Neural progenitor cell (in vitro differentiated cells): ENCODE data around the gene UBE3D. TPM values are rescaled to one million over a fixed set of nuclear protein-coding genes. Genes with fewer than 3 reads are reported as not detected.

Experiments used
- DNase-seq: peaks from one replicate; pipeline ENCODE4 v3.0.0-alpha.2; 2016; ENCODE audit warnings: low spot score
- H2AFZ ChIP-seq: fragments of 200-600 bp; sonication (generic); replicated peaks from 2 replicates; pipeline ENCODE4 v1.6.1; 2016; ENCODE audit warnings: antibody characterized with exemption
- H3F3A ChIP-seq: fragments of 200-600 bp; sonication (generic); 2 replicates; pipeline ENCODE4 v1.6.1; 2016; ENCODE audit warnings: antibody characterized with exemption, low read depth
- H3K27ac ChIP-seq: fragments of 200-600 bp; sonication (generic); 2 replicates; pipeline ENCODE4 v1.5.1; 2016; ENCODE audit warnings: mild to moderate bottlenecking
- H3K27me3 ChIP-seq: fragments of 200-600 bp; sonication (generic); 2 replicates; pipeline ENCODE4 v1.6.1; 2016; ENCODE audit warnings: mild to moderate bottlenecking, moderate library complexity
- H3K36me3 ChIP-seq: fragments of 200-600 bp; sonication (generic); 2 replicates; pipeline ENCODE4 v1.5.1; 2016
- H3K4me1 ChIP-seq: fragments of 200-600 bp; sonication (generic); 2 replicates; pipeline ENCODE4 v1.6.1; 2016; ENCODE audit warnings: mixed run types
- H3K4me2 ChIP-seq: fragments of 200-600 bp; sonication (generic); 2 replicates; pipeline ENCODE4 v1.6.1; 2016
- H3K4me3 ChIP-seq: fragments of 200-600 bp; sonication (generic); 2 replicates; pipeline ENCODE4 v1.5.1; 2016
- H3K79me2 ChIP-seq: fragments of 200-600 bp; sonication (generic); 2 replicates; pipeline ENCODE4 v1.6.1; 2016; ENCODE audit warnings: low read depth
- H3K9ac ChIP-seq: fragments of 200-600 bp; sonication (generic); 2 replicates; pipeline ENCODE4 v1.6.1; 2016
- H3K9me3 ChIP-seq: fragments of 200-600 bp; sonication (generic); 2 replicates; pipeline ENCODE4 v1.5.1; 2016; ENCODE audit warnings: low read depth
- H4K20me1 ChIP-seq: fragments of 200-600 bp; sonication (generic); 2 replicates; pipeline ENCODE4 v1.6.1; 2016; ENCODE audit warnings: low read depth
- H3K27ac Mint-ChIP-seq: 3 replicates; pipeline ENCODE4 v1.8.0; 2021; ENCODE audit warnings: mixed read lengths
- H3K27me3 Mint-ChIP-seq: 2 replicates; pipeline ENCODE4 v1.8.0; 2022; ENCODE audit warnings: low read depth, mild to moderate bottlenecking, inconsistent platforms, moderate library complexity, mixed read lengths; ENCODE audit not compliant: insufficient read depth
- H3K36me3 Mint-ChIP-seq: 3 replicates; pipeline ENCODE4 v1.8.0; 2021; ENCODE audit warnings: mixed read lengths
- H3K4me1 Mint-ChIP-seq: 3 replicates; pipeline ENCODE4 v1.8.0; 2021; ENCODE audit warnings: mixed read lengths
- H3K4me3 Mint-ChIP-seq: 3 replicates; pipeline ENCODE4 v1.8.0; 2021; ENCODE audit warnings: mild to moderate bottlenecking, moderate library complexity, mixed read lengths
- H3K9me3 Mint-ChIP-seq: 3 replicates; pipeline ENCODE4 v1.8.0; 2020; ENCODE audit warnings: mixed read lengths
- EZH2 ChIP-seq: fragments of 200-600 bp; sonication (generic); IDR thresholded peaks from 2 replicates; pipeline ENCODE4 v1.6.1; 2017; ENCODE audit warnings: antibody characterized with exemption, mild to moderate bottlenecking, moderate library complexity
- EZH2phosphoT487 ChIP-seq: fragments of 200-600 bp; sonication (generic); IDR thresholded peaks from 2 replicates; pipeline ENCODE4 v1.6.1; 2017; ENCODE audit warnings: antibody characterized with exemption
- total RNA-seq: library from RNA; depleted of rRNA; stranded (reverse); fragments of >200 nt; gene quantifications from 2 replicates; pipeline ENCODE4 v1.2.3, GENCODE V29; 2015; ENCODE audit warnings: low replicate concordance
- TF ChIP-seq, protein P1 (sequence below): fragments of 200-600 bp; sonication (generic); IDR thresholded peaks from 2 replicates; pipeline ENCODE4 v1.5.1; 2017; ENCODE audit warnings: antibody characterized with exemption, mild to moderate bottlenecking

The UBE3D gene
- total RNA-seq, 1 donor from 2014 or later = 86.3 TPM

DNA sequence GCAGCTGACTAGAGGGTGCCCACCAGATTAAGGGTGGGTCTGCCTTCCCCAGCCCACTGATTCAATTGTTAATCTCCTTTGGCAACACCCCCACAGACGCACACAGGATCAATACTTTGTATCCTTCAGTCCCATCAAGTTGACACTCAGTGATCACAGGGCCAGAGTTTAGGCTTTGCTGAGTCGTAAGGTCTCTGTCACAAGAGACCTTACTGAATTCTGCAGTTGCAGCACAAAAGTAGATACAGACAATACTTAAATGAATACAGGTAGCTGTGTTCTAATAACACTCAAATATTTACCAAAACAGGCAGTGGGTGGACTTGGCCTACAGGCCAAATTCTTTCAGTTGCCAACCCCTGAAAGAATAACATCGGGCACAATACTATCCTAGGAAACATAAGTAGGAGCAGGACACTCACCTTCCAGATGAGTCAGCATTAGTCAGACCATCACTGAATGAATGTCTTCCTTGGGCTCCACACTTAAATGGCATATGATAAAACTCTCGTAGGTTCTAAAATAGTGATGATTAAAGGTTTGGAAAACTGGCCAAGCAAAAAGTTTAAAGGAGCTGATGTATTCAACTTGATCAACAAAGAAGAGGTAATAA is 190.0 kb downstream of the UBE3D start:
- no peaks in the 10 kb centered on the region for H4K20me1 ChIP-seq
- TF ChIP-seq, protein P1, sequence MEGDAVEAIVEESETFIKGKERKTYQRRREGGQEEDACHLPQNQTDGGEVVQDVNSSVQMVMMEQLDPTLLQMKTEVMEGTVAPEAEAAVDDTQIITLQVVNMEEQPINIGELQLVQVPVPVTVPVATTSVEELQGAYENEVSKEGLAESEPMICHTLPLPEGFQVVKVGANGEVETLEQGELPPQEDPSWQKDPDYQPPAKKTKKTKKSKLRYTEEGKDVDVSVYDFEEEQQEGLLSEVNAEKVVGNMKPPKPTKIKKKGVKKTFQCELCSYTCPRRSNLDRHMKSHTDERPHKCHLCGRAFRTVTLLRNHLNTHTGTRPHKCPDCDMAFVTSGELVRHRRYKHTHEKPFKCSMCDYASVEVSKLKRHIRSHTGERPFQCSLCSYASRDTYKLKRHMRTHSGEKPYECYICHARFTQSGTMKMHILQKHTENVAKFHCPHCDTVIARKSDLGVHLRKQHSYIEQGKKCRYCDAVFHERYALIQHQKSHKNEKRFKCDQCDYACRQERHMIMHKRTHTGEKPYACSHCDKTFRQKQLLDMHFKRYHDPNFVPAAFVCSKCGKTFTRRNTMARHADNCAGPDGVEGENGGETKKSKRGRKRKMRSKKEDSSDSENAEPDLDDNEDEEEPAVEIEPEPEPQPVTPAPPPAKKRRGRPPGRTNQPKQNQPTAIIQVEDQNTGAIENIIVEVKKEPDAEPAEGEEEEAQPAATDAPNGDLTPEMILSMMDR = no peak
- no peak for TF ChIP-seq EZH2phosphoT487
- no peak for TF ChIP-seq EZH2
- Mint-ChIP-seq H3K4me3 (no peak overlapping the region), H3K36me3 (peaks cover 4% of the 10 kb centered on the region), H3K27ac (peak overlapping the region; percentile 61), H3K27me3 (peaks cover 3% of the 10 kb centered on the region), H3K9me3 (peaks cover 13% of the 10 kb centered on the region), H3K4me1 (peaks cover 17% of the 10 kb centered on the region)
- H3K27ac ChIP-seq = no peak overlapping the region
- no peaks in the 10 kb centered on the region for H3F3A ChIP-seq
- H3K9ac ChIP-seq = no peak overlapping the region
- no peak overlapping the region for H3K4me2 ChIP-seq
- H2AFZ ChIP-seq = no peak overlapping the region
- no peaks in the 10 kb centered on the region for H3K9me3 ChIP-seq
- no peaks in the 10 kb centered on the region for H3K36me3 ChIP-seq
- H3K27me3 ChIP-seq = no peaks in the 10 kb centered on the region
- no peaks in the 10 kb centered on the region for H3K79me2 ChIP-seq
- H3K4me1 ChIP-seq = peaks cover 3% of the 10 kb centered on the region
- no peak for DNase-seq
- no peak overlapping the region for H3K4me3 ChIP-seq

DNA sequence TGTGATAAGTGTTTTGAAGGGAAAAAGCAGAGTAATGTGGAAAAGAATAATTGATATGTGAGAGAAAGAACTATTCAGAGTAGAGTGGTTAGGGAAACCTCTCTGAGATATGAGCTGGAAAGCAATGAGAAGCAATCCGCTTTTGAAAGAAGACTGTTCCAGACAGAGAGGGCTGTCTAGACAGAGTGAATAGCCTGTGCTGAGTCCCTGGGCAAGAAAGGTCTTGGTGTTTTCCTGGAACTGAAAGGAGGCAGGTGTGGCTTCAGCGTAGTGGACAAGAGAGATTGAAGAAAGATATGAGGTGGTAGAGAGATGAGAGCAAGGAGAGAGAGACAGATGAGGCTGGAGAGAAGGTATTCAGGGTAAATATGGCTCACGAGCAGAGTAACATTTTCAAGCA is 190.8 kb downstream of the UBE3D start:
- Histone ChIP-seq H3K4me2 (no peak overlapping the region), H2AFZ (no peak overlapping the region), H3K36me3 (no peaks in the 10 kb centered on the region), H4K20me1 (no peaks in the 10 kb centered on the region), H3K4me1 (peaks cover 3% of the 10 kb centered on the region), H3K9me3 (no peaks in the 10 kb centered on the region), H3F3A (no peaks in the 10 kb centered on the region), H3K9ac (no peak overlapping the region), H3K27me3 (no peaks in the 10 kb centered on the region), H3K79me2 (no peaks in the 10 kb centered on the region), H3K27ac (no peak overlapping the region), H3K4me3 (no peak overlapping the region)
- H3K27ac Mint-ChIP-seq = peak overlapping the region; percentile 0
- H3K36me3 Mint-ChIP-seq = peaks cover 2% of the 10 kb centered on the region
- H3K4me1 Mint-ChIP-seq = peaks cover 12% of the 10 kb centered on the region
- no peaks in the 10 kb centered on the region for H3K27me3 Mint-ChIP-seq
- TF ChIP-seq EZH2phosphoT487 (no peak), EZH2 (no peak)
- TF ChIP-seq, protein P1 = no peak
- peaks cover 13% of the 10 kb centered on the region for H3K9me3 Mint-ChIP-seq
- no peak overlapping the region for H3K4me3 Mint-ChIP-seq
- no peak for DNase-seq

DNA sequence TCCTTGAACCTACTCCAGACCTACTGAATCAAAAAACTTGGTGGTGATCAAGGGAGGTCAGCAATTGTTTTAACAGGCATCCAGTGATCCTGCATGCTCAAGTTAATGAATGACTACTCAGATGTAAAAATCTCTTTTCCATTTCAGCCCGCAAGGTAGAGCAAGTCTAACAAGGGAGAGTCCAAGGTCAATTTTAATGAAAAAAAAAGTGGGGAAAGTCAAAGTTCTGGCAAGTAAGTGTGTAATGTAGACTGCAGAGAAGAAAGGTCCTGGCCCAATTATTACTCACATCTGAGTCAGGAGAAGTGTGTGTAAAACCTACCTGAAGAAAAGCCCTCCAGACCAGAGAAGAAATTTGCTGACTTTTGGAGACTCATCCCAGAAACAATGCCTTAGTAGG is 193.5 kb downstream of the UBE3D start:
- Mint-ChIP-seq H3K27me3 (peaks cover 3% of the 10 kb centered on the region), H3K9me3 (peaks cover 19% of the 10 kb centered on the region), H3K27ac (no peak overlapping the region), H3K36me3 (peaks cover 3% of the 10 kb centered on the region), H3K4me3 (no peak overlapping the region), H3K4me1 (peaks cover 5% of the 10 kb centered on the region)
- Histone ChIP-seq H3K79me2 (no peaks in the 10 kb centered on the region), H3K36me3 (no peaks in the 10 kb centered on the region), H3K9ac (no peak overlapping the region), H3K4me2 (no peak overlapping the region), H3K27ac (no peak overlapping the region), H3K27me3 (no peaks in the 10 kb centered on the region), H4K20me1 (no peaks in the 10 kb centered on the region), H3K4me3 (no peak overlapping the region), H2AFZ (no peak overlapping the region), H3F3A (no peaks in the 10 kb centered on the region), H3K4me1 (peaks cover 3% of the 10 kb centered on the region), H3K9me3 (no peaks in the 10 kb centered on the region)
- TF ChIP-seq EZH2 (no peak), EZH2phosphoT487 (no peak)
- TF ChIP-seq, protein P1 = no peak
- no peak for DNase-seq
